HCT116 (cell line): ENCODE results near the gene ZBTB39.

Experiments used
- CTCF ChIP-seq, 3 experiments: fragments of 200-600 bp in 1 of 3; sonication (generic) in 1 of 3; IDR thresholded peaks in 2 of 3; conservative IDR thresholded peaks in 1 of 3; 2 replicates each; pipeline ENCODE4 v1.5.1; 2012 to 2017; ENCODE audit warnings: low read depth in 2 of 3, low read length in 2 of 3, antibody characterized with exemption in 1 of 3, borderline replicate concordance in 1 of 3, control low read depth in 1 of 3, mild to moderate bottlenecking in 1 of 3, mixed read lengths in 1 of 3, mixed run types in 1 of 3, moderate library complexity in 1 of 3; ENCODE audit not compliant: insufficient read depth in 1 of 3
- JUND ChIP-seq: IDR thresholded peaks from 2 replicates; pipeline ENCODE4 v1.6.1; 2012
- MAX ChIP-seq: IDR thresholded peaks from 2 replicates; pipeline ENCODE4 v1.6.1; 2012
- YY1 ChIP-seq: IDR thresholded peaks from 2 replicates; pipeline ENCODE4 v1.6.1; 2011; ENCODE audit warnings: low read length, low read depth, moderate library complexity, mild to moderate bottlenecking; ENCODE audit not compliant: insufficient replicate concordance; ENCODE audit errors: extremely low read depth

GRCh38 chr12:56955631-56956256 is 50.6 kb downstream of the ZBTB39 start:
- TF ChIP-seq YY1, result no peak
- no peak for TF ChIP-seq CTCF (IDR thresholded peaks at IDR 0.05 in 2 of 3, conservative IDR thresholded peaks at IDR 0.05 in 1 of 3; ENCODE audit: borderline replicate concordance in 1 of 3, insufficient read depth in 1 of 3, low read depth in 2 of 3, low read length in 2 of 3)
- no peak for TF ChIP-seq MAX
- no peak for TF ChIP-seq JUND
